Prostate gland (tissue), 2 donors: ENCODE measurements around the gene PADI2. TPM values are rescaled to one million over a fixed set of nuclear protein-coding genes. Genes with fewer than 3 reads are reported as not detected.

Experiments
- DNase-seq: peaks from one replicate; pipeline ENCODE4 v3.0.0-alpha.2; 2019; ENCODE audit warnings: low spot score
- H3K27ac ChIP-seq, 2 donors: fragments of 200-600 bp; sonication (generic); 2 replicates each; pipeline ENCODE4 v1.5.1; 2017 to 2019
- H3K27me3 ChIP-seq: fragments of 200-600 bp; sonication (generic); replicated peaks from 2 replicates; pipeline ENCODE4 v1.5.1; 2019; ENCODE audit not compliant: insufficient read depth
- H3K36me3 ChIP-seq, 2 donors: fragments of 200-600 bp; sonication (generic); 1 replicate in 1 of 2; 2 replicates in 1 of 2; pipeline versions ENCODE4 v1.5.1 to v1.8.1; 2017 to 2019
- H3K4me1 ChIP-seq: fragments of 200-600 bp; sonication (generic); replicated peaks from 2 replicates; pipeline ENCODE4 v1.5.1; 2019
- H3K4me3 ChIP-seq, 2 donors: fragments of 200-600 bp; sonication (generic); 2 replicates each; pipeline ENCODE4 v1.5.1; 2017 to 2019
- H3K9me3 ChIP-seq: fragments of 200-600 bp; sonication (generic); 2 replicates; pipeline ENCODE4 v1.5.1; 2017
- CTCF ChIP-seq, 4 experiments: fragments of 200-600 bp in 2 of 4; fragments of 450-650 bp in 2 of 4; sonication (generic) in 2 of 4; IDR thresholded peaks; 1 replicate in 3 of 4; 2 replicates in 1 of 4; pipeline ENCODE4 v1.5.1; 2016 to 2019; ENCODE audit warnings: antibody characterized with exemption in 4 of 4, mild to moderate bottlenecking in 2 of 4, moderate library complexity in 2 of 4
- POLR2A ChIP-seq: fragments of 450-650 bp; IDR thresholded peaks from one replicate; pipeline ENCODE4 v1.6.1; 2016; ENCODE audit warnings: antibody characterized with exemption, mild to moderate bottlenecking
- POLR2AphosphoS5 ChIP-seq: sonication (generic); formaldehyde crosslinking; IDR thresholded peaks from one replicate; pipeline ENCODE4 v1.6.1; 2017; ENCODE audit warnings: antibody characterized with exemption
- WGBS: methylation state at CpG from one replicate; pipeline ENCODE4 v1.1.5; 2018; 5-methylcytosine and 5-hydroxymethylcytosine counted together
- intact Hi-C: fragments of 100-400 bp; cut with DNase I; formaldehyde crosslinking; loops from one replicate; pipeline ENCODE4 v1.14.2; 2022
- total RNA-seq, 2 donors: library from RNA; depleted of rRNA; stranded (reverse); fragments of >200 nt; gene quantifications; one replicate each; pipeline ENCODE4 v1.1.0, GENCODE V29; 2016

PADI2 gene
- total RNA-seq, 2 donors from 2014 or later, result 1.1 to 5.0 TPM

GRCh38 chr1:17084787-17085186 lies 34.5 kb downstream of the PADI2 start:
- DNase-seq, result no peak
- Histone ChIP-seq H3K4me3 (no peak overlapping the region), H3K27ac (no peak overlapping the region), H3K9me3 (no peaks in the 10 kb centered on the region), H3K36me3 (no peaks in the 10 kb centered on the region), H3K4me1 (no peaks in the 10 kb centered on the region), H3K27me3 (no peaks in the 10 kb centered on the region)
- intact Hi-C loops, result no loop called here
- 83% methylated on average over 10 of the region's 10 CpGs for WGBS
- TF ChIP-seq POLR2A, result no peak
- no peak for TF ChIP-seq POLR2AphosphoS5
- TF ChIP-seq CTCF (IDR thresholded peaks at IDR 0.05), result no peak

- H3K27ac ChIP-seq, result no peak overlapping the region
- H3K9me3 ChIP-seq, result no peaks in the 10 kb centered on the region
- intact Hi-C loops, result no loop called here
- no peaks in the 10 kb centered on the region for H3K4me1 ChIP-seq
- DNase-seq, result no peak
- H3K4me3 ChIP-seq, result no peak overlapping the region
- 94% methylated on average over 3 of the region's 3 CpGs for WGBS
- H3K27me3 ChIP-seq, result no peaks in the 10 kb centered on the region
- no peaks in the 10 kb centered on the region for H3K36me3 ChIP-seq
- no peak for TF ChIP-seq POLR2AphosphoS5
- no peak for TF ChIP-seq POLR2A
- no peak for TF ChIP-seq CTCF (IDR thresholded peaks at IDR 0.05)
Observed at GRCh38 chr1:17082761-17083160, 36.5 kb downstream of the PADI2 start.

DNA sequence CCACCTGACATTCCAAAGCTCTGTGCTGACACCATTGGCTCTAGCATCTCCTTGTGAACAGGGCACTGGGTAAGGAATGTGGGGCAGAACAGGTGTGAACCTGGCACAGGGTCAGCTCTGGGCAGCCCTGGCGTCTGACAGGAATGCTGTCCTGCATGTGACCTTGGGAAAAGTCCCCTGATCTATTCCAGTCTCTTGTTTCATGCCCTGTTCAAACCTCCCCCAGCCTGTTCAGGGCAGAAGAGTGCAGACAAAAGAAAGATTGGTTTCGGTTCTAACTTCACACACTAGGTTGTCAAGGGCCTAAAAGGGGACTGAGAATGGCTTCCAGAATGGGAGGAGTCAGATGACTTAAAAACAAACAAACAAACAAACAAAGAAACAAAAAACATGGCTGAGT lies 37.8 kb downstream of the PADI2 start:
- TF ChIP-seq CTCF (IDR thresholded peaks at IDR 0.05), result no peak
- no peak for TF ChIP-seq POLR2A
- peak; percentile 36 for TF ChIP-seq POLR2AphosphoS5
- no peak for DNase-seq
- intact Hi-C loops, result no loop called here
- WGBS, result 56% methylated on average over 2 of the region's 2 CpGs
- no peaks in the 10 kb centered on the region for H3K9me3 ChIP-seq
- no peak overlapping the region for H3K27ac ChIP-seq
- no peak overlapping the region for H3K4me3 ChIP-seq
- no peaks in the 10 kb centered on the region for H3K27me3 ChIP-seq
- H3K36me3 ChIP-seq, result no peaks in the 10 kb centered on the region
- H3K4me1 ChIP-seq, result no peaks in the 10 kb centered on the region

GRCh38 chr1:17080880-17081279 lies 38.4 kb downstream of the PADI2 start:
- Histone ChIP-seq H3K36me3 (no peaks in the 10 kb centered on the region), H3K27me3 (no peaks in the 10 kb centered on the region), H3K4me3 (no peak overlapping the region), H3K4me1 (no peaks in the 10 kb centered on the region), H3K9me3 (no peaks in the 10 kb centered on the region), H3K27ac (no peak overlapping the region)
- intact Hi-C loops, result no loop called here
- WGBS, result 54% methylated on average over 4 of the region's 4 CpGs
- DNase-seq, result no peak
- TF ChIP-seq CTCF (IDR thresholded peaks at IDR 0.05) (no peak), POLR2AphosphoS5 (no peak), POLR2A (no peak)

DNA sequence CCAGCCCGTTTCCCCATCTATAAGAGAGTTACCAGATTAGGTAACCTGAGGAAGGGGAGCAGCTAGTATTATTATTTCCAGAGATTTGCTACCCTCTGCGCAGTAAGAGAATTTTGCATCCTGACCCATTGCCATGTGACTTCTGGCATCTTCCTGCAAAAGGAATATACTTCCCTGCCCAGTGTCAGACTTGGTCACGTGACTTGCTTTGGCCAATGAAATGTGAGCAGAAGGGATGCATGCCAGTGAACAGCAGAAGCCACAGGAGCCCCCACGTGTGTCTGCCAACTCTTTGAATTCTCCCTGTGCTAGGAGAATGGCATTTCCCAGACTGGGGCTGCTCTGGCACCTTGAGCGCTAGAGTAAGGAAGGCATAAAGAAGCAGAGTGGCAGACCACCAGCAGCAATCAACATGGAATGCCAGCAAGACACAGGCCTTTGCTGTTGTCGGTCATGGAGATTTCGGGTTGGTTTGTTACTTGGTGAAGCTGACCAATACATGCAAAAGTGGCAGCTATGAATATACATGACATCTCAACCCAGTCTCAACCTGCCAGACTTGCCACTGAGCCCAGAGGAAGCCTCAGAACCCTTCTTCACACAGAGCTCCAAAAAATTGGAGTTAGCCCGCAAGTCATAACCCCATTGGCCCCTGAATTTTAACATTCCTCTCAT lies 39.0 kb downstream of the PADI2 start:
- no peak for TF ChIP-seq POLR2A
- TF ChIP-seq POLR2AphosphoS5, result no peak
- no peak for TF ChIP-seq CTCF (IDR thresholded peaks at IDR 0.05)
- no peaks in the 10 kb centered on the region for H3K36me3 ChIP-seq
- 78% methylated on average over 8 of the region's 8 CpGs for WGBS
- intact Hi-C loops, result no loop called here
- H3K27ac ChIP-seq, result no peak overlapping the region
- no peaks in the 10 kb centered on the region for H3K9me3 ChIP-seq
- no peak for DNase-seq
- no peak overlapping the region for H3K4me3 ChIP-seq
- H3K4me1 ChIP-seq, result no peaks in the 10 kb centered on the region
- H3K27me3 ChIP-seq, result no peaks in the 10 kb centered on the region
